NCI-H460 (cell line): ENCODE data around the gene EEFSEC. TPM values are rescaled to one million over a fixed set of nuclear protein-coding genes. Genes with fewer than 3 reads are reported as not detected.

Experiments
- DNase-seq: peaks from one replicate; pipeline ENCODE4 v3.0.0-alpha.2; 2016; ENCODE audit warnings: low read depth; ENCODE audit errors: extremely low read depth
- total RNA-seq: library from RNA; depleted of rRNA; stranded (reverse); fragments of >200 nt; shearing (Covaris generic); gene quantifications from 2 replicates; pipeline ENCODE4 v1.2.3, GENCODE V29; 2014

The EEFSEC gene
- total RNA-seq, 1 experiment from 2014 or later = 6.2 TPM

DNA sequence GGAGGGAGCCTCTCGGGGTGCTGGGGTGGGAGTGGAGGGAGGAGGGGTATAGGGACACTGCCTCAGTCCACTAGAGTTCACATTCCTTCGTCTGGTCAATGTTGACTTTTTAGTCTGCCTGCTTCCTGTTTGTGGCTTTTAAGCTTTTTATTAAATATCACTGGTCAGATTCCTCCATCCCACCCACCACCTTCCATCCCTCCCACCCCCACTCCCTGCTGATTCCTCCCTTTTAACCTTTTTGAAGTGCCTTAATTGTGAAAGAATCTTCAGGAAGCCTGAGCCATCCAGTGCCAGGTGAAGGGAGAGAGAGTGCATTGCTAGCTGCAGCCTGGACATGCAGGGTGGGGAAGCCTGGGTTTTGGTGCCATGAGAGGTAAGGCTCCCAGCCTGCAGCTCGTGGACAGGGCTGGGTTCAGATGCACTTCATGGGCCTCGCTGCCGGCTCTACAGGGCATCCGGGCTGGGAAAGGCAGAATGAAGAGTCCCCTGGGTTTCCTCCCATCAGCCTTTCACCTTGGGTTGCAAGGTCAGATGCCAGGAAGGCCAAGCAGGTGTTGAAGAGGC is 207.5 kb downstream of the EEFSEC start:
- no peak for DNase-seq

DNA sequence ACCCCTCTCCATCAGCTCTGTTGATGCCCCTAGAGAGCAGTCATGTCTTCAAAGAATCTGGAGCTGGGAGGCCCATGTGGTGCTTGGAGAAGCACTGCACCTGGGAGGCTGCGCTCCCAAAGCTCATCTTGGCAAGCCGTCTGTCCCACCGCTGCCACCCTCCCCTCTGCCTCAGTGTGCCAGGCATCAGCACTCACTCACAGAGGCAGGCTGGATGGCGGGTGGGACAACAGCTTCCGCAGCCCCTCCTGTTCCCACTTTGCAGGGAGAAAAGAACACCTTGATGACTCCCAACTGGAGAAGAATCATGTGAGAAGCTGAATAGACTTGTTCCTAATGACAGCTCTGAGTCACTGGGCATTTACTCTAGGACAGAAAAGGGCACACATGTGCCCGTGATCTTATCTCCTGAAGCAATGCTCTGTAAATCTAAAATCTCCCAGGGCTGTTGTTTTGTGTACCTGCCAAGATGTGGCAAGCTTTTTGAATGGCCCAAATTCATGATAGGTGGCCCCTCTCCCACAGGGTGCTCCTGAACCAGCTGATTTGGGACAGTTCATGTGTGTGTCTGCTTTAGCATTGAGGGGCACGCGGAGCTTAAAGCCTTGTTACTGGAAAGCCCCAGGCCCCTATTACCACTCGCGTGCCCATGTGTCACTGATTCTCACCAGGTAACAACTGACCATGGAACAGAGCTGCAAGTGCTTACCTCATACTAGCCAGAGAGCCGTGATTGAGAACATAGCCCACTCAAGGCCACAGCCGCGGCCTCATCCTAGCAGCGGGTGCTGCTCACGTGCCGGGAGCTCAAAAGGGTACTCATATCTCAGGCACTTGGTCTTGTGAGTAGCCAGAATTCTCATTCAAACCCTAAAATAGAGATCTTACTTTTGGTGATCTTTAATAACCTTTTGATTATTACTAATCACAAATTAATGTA is 209.0 kb downstream of the EEFSEC start:
- DNase-seq = no peak

DNA sequence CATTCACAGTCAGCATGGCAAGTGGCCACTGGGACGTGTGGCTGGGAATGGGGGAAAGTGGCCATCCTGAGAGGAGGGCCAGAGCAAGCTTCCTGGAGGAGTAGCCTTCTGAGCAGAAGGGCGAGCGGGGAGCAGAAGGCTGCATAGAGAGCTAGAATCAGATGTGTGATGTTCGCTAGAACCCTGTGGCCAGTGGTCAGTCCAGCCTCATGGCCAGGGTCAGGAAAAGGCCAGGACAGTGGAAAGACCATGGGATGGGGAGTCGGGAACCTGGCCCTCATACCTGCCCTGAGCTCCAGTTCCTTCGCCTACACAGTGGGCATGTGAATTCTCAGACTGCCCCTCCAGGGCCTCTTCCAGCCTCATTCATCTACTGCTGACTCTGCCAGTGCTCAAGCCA is 211.0 kb downstream of the EEFSEC start:
- no peak for DNase-seq

DNA sequence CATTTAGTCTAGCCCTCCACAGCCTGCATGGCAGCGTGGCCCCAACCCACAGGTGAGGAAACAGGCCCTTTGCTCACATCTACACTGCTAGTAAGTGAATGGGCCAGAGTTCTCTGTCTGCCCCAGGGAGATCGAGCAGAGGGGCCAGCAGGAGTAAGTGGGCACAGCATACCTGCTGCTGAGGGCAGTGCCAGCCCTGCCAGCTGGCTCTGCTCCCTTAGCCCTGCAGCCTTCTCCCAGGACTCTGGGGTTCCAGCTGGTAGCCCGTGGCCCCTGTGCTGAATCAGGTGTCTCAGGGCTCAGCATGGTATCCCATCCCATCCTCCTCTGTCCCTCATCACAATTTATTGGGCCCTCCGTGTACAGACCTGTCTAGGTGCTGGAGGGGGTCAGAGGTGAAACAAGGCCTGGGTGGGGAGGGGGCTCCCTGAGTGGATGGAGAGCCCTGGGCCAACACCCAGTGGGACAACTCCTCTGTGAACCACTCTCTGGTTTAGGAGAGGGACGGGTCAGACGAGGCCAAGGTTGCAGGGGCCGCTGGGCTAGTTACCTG is 211.6 kb downstream of the EEFSEC start:
- DNase-seq = no peak

DNA sequence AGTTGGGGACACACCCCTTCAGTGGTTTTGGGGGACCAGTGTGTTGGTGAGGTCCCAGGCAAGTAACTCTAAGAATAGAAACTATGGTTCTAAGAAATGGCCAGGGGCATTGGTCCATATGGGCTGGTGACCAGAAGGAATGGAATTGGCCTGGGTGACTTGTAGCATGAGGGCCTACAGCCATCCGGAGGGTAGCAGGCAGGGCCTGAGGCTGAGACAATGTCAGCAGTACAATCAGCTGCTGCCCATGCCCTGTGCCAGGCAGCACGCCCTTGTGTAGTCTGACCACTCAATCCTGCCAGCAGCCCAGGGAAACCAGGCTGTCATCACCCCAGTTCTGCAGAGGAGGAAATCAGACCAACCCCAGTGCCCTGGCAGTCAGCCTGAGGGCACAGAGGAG is 212.9 kb downstream of the EEFSEC start:
- no peak for DNase-seq

DNA sequence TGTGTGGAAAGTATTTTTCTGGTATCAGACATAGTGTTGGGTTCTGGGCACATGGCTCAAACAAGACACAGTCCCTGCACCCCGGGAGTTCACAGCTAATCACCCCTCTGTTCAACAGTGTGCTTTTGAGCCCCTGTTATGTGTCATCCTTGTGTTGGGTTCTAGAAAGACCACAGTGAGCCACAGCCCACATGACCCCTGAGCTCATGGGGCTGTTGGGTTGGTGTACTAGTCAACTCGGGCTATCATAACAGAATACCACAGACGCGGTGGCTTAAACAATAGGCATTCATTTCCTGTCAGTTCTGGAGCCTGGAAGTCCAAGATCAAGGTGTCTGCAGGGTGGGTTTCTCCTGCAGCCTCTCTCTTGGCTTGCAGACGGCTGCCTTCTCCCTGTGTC is 213.4 kb downstream of the EEFSEC start:
- no peak for DNase-seq

DNA sequence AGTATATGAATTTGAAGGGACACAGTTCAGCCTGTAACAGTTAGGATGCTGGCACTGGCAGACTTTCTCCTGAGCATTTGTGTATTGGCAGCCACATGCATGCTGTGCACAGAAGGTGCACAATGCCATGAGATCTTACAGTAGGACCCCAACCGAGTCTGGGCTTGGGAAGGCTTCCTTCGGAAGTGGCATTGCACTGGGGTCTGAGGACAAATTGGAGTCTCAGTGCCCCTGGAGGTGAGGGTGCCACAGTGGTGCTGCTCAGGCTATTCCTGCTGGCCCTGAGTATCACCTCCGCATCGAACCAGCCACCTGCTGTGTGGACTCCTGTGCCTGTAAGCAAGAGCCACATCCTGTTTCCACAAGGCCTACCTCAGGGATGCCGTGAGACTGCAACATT is 213.9 kb downstream of the EEFSEC start:
- no peak for DNase-seq

DNA sequence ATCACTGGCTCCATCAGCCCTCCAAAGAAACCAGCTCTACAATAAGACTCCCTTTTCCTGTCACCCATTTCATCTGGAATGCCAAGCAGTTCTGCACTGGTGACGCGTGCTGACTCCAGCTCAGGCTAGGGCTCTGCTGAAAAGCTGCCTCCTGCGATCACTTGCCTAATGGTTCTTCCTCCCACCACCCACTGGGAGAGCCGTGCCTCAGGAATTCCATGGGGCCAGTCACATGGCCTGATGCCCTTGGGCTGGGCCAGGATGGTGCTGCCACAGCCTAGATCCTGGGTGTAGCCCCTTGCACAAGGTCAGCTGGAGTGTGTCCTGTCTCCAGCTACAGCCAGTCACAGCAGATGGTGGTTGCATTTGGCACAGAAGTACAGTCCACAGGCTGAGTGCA is 214.5 kb downstream of the EEFSEC start:
- no peak for DNase-seq

DNA sequence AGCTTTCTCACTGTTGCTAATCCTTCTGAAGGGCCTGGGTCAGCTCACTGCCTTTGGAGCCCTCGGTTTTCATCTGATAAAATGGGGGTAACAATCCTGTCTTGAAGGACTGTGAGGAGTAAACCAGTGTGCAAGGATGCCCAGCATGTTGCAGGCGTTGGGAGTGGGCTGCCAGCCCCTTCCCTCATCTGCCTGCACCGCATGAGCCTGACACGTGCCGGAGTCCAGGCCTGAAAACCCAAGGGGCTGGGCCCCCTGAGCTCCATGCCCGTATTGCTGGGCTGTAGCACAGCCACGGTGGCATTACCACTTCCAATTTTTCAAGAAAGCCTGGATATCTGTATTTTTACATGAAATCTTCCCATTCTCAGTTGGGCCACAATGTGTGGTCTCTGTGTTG is 215.3 kb downstream of the EEFSEC start:
- DNase-seq = no peak

DNA sequence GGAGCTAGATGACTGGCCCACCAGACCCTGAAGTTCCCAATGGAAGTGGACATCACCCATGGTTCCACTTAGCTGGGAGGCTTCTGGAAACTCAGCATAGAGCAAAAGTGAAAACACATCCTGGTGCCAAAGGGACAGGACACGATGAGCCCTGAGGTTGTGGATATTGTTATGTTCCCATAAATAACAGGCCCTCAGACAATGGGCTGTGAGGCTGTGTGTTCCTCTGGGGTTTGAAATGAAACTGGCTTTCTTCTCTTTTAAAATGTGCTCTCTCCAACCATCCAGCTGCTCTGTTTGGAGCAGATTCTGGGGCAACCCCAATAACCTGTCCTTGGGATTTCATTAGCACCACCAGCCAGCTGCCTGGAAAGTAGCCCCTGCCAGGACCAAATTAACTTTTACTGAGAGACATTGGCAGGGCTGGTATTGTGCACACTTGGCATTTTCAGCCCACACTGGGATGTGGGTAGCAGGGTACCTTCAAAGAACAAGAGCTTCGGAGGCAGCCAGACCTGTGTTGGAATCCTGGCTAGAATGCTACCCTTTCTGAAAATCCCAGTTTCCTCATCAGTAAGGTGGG is 215.9 kb downstream of the EEFSEC start:
- no peak for DNase-seq

DNA sequence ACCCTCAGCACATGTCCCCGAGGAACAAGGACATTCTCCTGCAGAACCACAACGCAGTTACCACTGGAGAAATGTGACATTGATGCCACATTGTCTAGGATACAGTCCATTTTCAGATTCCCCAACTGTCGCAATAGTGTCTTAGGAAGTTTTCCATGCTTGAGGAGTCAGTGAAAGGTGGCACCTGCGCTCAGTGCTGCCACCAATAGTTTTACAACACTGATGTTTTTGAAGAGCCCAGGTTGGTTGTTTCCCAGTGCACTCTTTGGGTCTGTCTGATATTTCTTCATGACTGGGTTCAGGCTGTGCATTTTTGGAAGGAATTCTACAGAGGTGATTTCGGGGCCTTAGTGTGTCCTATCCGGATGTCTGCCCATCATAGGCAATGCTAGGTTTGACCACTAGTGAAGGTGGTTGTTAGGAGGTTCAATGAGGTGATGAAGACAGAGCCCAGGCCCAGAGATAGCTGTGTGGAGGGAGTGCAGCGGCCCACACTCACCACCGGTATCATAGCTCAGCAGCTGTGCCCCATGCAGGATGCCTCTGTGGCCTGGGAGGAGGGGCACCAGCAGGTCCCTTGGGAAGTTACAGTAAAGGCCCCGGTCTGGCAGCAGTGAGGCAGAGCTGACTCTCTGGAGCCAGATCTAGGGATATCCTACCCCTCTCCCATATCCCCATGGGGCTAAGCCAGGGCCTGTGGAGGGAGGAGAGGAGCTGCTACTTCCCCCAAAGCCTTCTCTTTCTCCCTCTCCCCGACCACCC is 216.8 kb downstream of the EEFSEC start:
- no peak for DNase-seq

DNA sequence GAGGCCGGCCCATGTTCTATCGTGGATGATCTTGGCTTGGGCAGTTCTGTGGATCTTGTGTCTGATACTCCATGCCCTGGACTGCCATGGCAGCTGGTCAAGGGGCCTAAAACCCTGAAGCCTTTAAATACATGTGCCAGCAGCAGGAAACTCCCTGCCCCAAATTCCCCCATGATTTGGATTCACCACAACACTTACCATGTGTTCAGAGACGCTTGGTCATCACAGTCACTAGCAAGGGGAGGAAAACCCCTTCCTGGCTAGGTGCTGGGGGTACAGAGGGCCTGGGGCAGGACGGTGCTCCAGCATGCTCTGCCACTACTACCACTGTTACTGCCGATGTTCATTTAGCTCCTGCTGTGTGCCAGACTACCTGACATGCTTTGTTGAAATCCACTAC is 219.0 kb downstream of the EEFSEC start:
- no peak for DNase-seq

DNA sequence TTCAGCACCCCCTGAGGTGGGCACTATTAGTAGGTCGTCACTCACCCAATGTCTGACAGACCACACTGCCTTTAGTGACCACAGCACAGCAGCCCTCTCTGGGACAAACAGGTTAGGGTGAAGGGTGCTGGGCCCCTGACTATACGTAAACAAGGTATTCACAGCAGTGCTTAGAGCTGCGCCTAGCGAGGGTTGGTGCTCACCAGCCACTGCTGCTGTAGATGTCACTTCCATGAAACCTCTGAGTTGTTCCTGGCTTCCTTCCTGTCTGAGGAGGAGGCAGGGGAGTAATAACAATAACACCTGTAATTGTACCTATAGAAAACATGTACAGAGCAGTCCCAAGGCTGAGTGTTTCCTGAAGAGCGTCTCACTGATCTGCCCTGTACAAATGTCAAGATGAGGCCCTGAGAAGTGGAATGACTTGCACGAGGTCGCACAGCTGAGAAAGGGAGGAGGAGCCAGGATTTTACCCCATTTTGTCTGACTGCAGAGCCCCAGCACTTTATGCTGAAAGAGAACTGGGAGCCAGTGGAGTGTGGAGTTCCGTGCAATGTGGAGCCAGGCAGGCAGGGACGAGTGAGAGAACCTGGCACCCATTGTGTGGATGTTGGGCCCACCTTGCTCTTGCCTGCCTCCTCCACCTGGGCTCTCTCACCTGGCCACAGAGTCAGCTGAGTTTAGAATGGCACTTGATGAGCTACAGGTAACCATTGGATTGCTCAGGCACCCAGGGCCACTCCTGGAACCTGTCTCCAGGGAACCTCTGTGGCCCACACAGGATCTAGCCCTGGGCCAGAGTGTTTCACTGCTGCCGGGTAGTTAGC is 219.6 kb downstream of the EEFSEC start:
- DNase-seq = no peak

DNA sequence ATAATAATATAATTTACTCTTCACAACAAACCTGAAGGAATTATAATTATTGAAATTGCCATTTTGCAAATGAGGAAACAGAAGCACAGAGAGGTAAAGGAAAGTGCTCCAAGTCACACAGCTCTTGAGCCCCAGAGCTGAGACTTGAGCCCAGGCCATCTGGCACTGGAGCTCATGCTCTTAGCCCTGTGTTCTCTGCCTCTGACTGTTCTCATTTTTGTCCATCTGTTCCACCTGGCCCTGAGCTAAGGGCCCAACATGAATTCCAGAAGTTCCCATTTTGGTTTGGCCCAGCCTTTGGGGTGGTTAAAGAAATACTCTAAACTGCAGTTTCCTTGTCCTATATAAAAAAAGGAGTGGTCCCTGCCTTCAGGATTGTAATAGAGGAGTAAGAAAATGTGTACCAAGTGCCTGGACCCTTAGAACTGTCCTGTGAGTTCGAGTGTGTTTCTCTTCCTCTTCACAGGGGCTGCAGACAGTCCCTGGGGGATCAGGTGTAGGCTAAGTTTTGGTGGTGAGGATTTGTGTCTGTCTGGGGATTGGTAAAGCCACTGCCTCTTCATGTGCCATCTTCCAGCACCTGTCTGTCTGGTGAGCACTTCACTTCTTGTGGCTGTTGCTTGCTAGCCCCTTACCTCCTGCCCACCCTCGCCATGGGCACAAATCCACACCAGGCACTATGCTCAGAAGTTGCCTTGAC is 221.6 kb downstream of the EEFSEC start:
- no peak for DNase-seq

DNA sequence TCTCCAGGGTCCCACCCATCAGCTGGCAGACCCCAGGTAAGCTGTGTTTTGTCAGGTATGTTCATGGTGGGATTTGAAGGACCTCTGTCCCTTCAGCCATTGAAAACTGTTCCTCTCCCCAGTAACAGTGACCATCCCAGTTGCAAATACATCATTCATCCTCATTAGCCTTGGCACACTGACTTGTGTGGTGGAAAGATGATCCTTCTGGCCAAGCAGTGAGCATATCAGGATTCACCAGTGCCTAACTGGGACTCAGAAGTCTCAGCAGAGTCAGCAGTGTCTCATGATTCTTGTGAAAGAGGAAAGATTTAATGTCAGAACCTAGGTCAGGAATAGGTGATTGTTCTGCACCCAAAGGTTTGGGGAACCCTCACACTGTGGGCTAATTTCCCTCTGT is 223.2 kb downstream of the EEFSEC start:
- no peak for DNase-seq

DNA sequence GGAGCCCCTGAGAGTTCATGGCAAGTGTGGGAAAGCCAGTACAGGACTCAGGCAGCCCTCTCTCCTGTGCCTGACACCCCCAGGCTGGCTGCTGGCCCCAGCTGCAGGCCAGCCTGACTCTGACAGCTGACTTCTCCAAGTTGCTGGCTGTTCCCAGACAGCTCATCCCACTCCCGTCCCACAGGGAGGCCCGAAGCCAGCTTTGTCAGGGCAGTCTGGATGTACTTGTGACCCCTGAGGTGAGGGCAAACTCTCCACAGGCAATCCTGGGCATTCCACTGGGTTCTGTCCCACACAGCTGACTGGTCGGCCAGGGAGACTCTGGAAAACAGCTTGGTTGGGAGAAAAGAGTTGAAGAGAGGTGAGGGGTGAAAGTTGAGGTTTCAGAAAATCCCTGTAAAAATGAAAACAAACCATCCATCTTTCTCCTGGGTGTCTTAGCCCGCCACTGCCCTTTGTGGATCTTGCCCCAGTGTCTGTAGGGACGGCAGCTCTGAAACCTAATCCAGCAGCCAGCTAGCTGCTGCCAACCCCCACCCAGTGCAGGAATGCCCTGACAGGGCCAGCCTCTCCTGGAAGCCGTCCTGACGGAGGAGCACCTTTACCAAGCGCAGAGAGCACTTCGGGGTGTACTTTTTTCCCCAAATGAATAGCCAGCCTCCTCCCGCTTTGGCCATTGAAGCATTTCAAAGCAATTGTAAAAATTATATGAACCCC is 225.5 kb downstream of the EEFSEC start:
- DNase-seq = no peak

DNA sequence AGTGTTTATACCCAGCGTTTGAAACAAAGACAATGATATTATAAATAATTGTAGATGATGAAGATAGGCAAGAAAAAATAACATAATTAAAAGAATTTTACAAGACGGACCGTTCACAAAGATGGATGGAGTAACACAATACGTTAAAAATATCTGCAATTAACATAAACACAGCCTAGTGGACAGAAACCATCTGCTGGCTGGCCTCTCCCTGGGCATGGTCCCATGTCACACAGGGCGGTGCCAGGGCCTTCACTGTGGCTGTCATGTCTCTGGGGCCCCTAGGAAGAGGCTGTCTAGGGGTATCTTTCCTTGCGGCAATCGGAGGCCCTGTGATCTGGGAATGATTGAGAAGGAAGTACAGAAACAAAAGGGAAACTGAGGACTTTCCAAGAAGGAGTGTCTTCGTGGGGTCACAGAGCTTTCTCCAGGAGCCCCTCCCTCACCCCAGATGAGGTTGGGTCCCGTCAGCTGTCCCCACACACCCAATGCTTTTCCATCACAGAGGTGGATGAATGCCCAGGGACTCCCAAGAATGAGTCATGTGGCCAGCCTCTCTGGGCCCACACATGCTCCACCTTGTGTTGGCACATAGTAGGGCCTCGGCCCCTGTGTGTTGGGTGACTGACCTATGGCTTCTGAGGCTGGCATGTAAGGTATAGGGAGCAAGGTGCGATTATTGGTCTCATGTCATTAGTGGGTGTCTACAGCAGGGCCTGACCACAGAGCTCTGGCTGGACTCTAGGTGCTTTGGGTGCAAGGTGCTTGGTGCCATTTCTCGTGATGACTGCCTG is 226.3 kb downstream of the EEFSEC start:
- no peak for DNase-seq

DNA sequence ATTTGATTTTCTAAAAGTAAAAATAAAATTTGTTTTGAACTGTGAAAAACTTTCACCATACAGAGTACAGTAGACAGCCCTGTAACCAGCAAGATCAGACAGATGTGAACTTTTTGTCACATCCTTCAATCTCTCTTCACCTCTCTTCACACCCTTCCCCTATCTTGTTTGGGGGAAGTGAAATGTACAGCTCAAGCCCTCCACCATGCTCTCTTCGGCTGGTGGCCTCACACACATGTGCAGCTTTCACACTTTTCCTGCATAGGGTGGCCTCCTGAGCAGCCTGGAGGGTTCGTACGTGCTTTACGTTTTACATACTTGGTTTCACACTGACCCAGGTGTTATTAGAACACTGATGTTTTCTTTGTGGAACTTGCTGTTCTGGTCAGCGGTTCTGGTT is 227.0 kb downstream of the EEFSEC start:
- no peak for DNase-seq
